ENCODE measurements around the gene HSFX3.

The HSFX3 gene

GRCh38 chrX:149515954-149516602 lies 33.6 kb downstream of the HSFX3 start:
- no peak overlapping the region for H3K27ac ChIP-seq
- TF ChIP-seq CTCF (conservative IDR thresholded peaks at IDR 0.05), result no peak

- TF ChIP-seq CTCF (conservative IDR thresholded peaks at IDR 0.05), result no peak
- no peak overlapping the region for H3K27ac ChIP-seq
Measured at GRCh38 chrX:149513825-149514428, 35.8 kb downstream of the HSFX3 start.

GRCh38 chrX:149512225-149512885 lies 37.4 kb downstream of the HSFX3 start:
- TF ChIP-seq CTCF (conservative IDR thresholded peaks at IDR 0.05), result peak; percentile 66
- H3K27ac ChIP-seq, result no peak overlapping the region

GRCh38 chrX:149511081-149511480 lies 38.6 kb downstream of the HSFX3 start:
- no peak overlapping the region for H3K27ac ChIP-seq
- no peak for TF ChIP-seq CTCF (conservative IDR thresholded peaks at IDR 0.05)

- no peak for TF ChIP-seq CTCF (conservative IDR thresholded peaks at IDR 0.05)
- H3K27ac ChIP-seq, result no peak overlapping the region
Measured at GRCh38 chrX:149510386-149510785, 39.3 kb downstream of the HSFX3 start.

- TF ChIP-seq CTCF (conservative IDR thresholded peaks at IDR 0.05), result no peak
- no peak overlapping the region for H3K27ac ChIP-seq
Measured at GRCh38 chrX:149508467-149508866, 41.3 kb downstream of the HSFX3 start.

GRCh38 chrX:149506349-149506748 lies 43.4 kb downstream of the HSFX3 start:
- no peak for TF ChIP-seq CTCF (conservative IDR thresholded peaks at IDR 0.05)
- H3K27ac ChIP-seq, result no peak overlapping the region

Measured in VCaP (cell line).